Stimulated activated CD8-positive, alpha-beta memory T cell treated with anti-CD3 and anti-CD28 coated beads, Interleukin-15, amount 100 ng/mL, for 4 hours (primary cell): ENCODE measurements around the gene MARCHF3.
A peak's percentile ranks its signal among the peaks of the same experiment; 100 is the strongest.
"Not testable (repeated sequence)": the region's sequence is repeated elsewhere in the genome, so short reads cannot be mapped to it uniquely, and the experiment has no call there.

Source experiments
- DNase-seq, 2 donors: peaks; one replicate each; pipeline ENCODE4 v3.0.0-alpha.2; 2020; ENCODE audit warnings: low read depth in 2 of 2

The MARCHF3 gene

GRCh38 chr5:127051591-127051990 is 21.2 kb upstream of the MARCHF3 start:
- no peak for DNase-seq

GRCh38 chr5:127046343-127047072 is 16.1 kb upstream of the MARCHF3 start:
- no peak for DNase-seq

GRCh38 chr5:127042593-127042992 is 12.2 kb upstream of the MARCHF3 start:
- no peak for DNase-seq

- no peak for DNase-seq
Observed at GRCh38 chr5:127041571-127041970, 11.2 kb upstream of the MARCHF3 start.

GRCh38 chr5:127040796-127041520 is 10.6 kb upstream of the MARCHF3 start:
- no peak for DNase-seq

- no peak for DNase-seq
Observed at GRCh38 chr5:127038550-127038949, 8.2 kb upstream of the MARCHF3 start.

GRCh38 chr5:127031863-127032232 is 1.5 kb upstream of the MARCHF3 start:
- DNase-seq, result no peak

- DNase-seq, result no peak
Observed at GRCh38 chr5:127031147-127031862, 947 bp upstream of the MARCHF3 start.

- peak in 1 of 2 donors; percentile 8 for DNase-seq
Observed at GRCh38 chr5:127029581-127030258, 638 bp downstream of the MARCHF3 start.

GRCh38 chr5:127028822-127029457 is 1.4 kb downstream of the MARCHF3 start:
- DNase-seq, result no peak

GRCh38 chr5:127027539-127027938 is 2.8 kb downstream of the MARCHF3 start:
- no peak for DNase-seq

- no peak for DNase-seq
Observed at GRCh38 chr5:127026166-127026565, 4.2 kb downstream of the MARCHF3 start.

- no peak for DNase-seq
Observed at GRCh38 chr5:127025467-127025866, 4.9 kb downstream of the MARCHF3 start.

GRCh38 chr5:127024821-127025220 is 5.5 kb downstream of the MARCHF3 start:
- DNase-seq, result no peak

- not testable (repeated sequence) for DNase-seq
Observed at GRCh38 chr5:127023552-127024191, 6.7 kb downstream of the MARCHF3 start.

- no peak for DNase-seq
Observed at GRCh38 chr5:127022846-127023245, 7.5 kb downstream of the MARCHF3 start.

- DNase-seq, result no peak
Observed at GRCh38 chr5:127019928-127020327, 10.4 kb downstream of the MARCHF3 start.

GRCh38 chr5:127016722-127017121 is 13.6 kb downstream of the MARCHF3 start:
- DNase-seq, result not testable (repeated sequence)

- DNase-seq, result no peak
Observed at GRCh38 chr5:127015716-127016115, 14.6 kb downstream of the MARCHF3 start.

- DNase-seq, result no peak
Observed at GRCh38 chr5:127014573-127014972, 15.8 kb downstream of the MARCHF3 start.

- no peak for DNase-seq
Observed at GRCh38 chr5:127013407-127013806, 17.0 kb downstream of the MARCHF3 start.
